ENCODE measurements around the gene L3MBTL1.
"Not testable (repeated sequence)": the region's sequence is repeated elsewhere in the genome, so short reads cannot be mapped to it uniquely, and the experiment has no call there.

The L3MBTL1 gene

DNA sequence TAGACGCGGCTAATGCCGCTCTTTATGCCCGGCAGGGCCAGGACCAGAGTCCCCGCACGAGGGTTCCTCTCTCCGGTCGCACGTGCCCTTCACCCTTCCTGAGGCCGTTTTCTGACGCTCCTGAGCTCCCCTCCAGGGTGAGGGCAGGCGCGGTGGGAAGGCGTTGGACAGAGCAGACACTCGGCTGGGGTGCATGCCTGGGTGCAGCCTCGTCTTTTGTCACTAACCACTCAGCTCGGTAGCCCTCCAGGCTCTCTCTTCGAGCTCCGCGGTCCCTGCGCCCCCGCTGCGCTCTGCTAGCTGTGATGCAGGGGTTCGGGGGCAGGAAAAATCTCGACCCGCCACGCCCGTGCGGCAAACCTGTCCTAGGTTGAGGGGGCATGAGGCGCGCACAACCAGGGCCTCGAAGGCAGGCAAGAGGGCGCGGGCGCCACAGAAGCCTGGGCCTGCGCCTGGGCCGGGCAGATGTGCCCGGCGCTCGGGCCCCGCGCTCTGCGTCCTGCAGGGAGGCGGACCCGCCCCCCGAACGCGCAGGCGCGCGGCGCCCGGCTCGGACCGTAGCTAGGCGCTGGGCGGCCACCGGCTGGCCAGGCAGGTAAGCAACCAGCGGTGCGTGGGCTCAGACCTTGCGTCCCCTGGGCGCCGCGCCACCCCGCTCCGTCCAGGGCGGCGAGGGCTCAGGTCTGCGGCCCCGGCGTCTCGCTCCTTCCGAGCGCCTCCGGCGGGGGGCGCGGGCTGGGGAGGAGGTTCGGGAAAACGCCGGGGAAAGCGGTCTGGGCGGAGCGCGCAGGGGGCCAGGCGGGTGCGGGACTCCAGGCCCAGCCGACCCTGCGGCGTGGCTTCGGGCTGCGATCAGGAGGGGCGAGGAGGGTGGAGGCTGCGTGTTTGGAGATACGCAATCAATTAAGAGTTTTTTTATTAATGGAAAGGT lies at the start of gene L3MBTL1:
TSS of gene L3MBTL1 (plus strand) at position 548 of the 931 bp plus-strand sequence. CDS start 5,807 bp downstream, outside the sequence.
- DNase-seq (ENCODE audit: low read depth): no peak

DNA sequence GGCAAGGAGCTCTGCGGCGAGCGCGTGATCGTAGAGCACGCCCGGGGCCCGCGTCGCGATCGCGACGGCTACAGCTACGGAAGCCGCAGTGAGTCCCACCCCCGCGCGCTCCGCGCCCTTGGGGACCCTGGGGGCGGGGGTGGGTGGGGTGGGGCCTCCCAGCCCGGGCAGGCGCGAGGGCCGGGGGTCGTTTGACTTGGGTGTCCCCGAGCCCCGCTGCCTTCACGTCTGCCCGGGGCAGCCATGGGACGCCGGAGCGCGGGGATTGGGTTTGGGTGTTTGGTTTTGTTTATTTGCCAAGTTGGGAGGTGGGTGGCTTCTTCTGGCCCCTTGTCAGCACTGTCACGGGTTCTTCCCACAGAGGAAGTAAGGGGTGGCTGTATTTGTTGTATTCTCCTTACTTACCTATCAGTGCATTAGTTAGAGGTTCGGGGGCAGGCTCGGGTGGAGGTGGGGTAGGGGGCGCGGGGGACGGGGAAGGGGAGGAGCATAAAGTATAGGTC lies 49.0 kb upstream of the L3MBTL1 start:
- no peak for DNase-seq (ENCODE audit: low read depth)

DNA sequence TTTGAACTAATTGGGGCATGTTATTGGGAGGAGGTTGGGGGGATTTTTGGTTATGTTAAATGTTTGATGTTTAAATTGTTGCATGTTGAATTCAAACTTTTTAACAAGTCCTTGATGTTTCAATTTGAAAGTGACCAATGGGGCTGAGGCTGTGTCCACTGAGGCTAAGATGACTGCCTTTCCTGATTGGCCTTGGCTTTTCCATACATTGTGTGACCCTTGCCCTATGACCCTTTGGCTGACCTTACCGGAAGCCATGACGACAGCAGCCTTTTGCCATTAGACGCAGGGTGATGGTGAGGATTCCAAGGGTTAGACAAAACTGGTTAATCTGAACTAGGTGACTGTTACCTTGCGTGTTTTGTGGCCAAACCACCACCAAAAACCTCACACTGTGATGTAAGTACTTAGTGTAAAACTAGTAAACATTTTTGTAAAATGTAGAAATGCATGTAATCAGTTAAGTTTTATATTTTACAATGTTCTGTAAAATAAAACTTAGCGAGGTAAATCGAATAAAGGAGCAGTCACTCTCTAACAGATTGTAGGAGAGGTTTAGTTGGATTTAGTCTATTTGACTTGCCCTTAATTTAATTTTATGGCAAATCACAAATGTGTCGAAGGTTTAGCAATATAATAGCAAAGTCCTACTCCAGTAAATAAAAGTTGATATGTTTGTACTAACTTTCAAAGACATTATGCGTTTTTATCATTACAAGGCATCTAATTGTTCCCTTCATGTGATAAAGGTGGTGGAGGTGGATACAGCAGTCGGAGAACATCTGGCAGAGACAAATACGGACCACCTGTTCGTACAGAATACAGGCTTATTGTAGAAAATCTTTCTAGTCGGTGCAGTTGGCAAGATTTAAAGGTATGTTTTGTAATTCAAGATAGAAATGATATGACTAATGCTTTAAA lies 48.2 kb upstream of the L3MBTL1 start:
- no peak for DNase-seq (ENCODE audit: low read depth)

DNA sequence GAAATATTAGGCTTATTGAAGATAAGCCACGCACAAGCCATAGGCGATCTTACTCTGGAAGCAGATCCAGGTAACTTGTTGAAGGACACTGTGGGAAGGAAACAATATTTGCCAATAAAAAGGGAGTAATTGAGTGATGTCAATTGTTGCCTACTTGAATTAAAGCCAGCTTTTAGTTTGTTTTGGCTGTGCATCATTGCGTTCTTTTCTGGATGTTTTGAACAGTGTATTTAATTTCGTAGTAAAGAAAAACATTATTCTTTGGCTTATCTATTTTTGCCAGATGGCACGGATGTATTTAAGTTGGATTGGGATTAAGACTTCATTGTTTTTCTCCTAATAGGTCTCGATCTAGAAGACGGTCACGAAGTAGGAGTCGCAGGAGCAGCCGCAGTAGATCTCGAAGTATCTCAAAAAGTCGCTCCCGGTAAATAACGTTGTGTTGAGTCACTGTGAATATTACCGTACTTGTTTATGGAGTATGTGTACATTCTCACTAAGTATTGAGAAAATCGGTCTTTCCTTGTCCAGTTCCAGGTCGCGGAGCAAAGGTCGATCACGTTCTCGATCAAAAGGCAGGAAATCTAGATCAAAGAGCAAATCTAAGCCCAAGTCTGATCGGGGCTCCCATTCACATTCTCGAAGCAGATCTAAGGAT lies 47.2 kb upstream of the L3MBTL1 start:
- no peak for DNase-seq (ENCODE audit: low read depth)

DNA sequence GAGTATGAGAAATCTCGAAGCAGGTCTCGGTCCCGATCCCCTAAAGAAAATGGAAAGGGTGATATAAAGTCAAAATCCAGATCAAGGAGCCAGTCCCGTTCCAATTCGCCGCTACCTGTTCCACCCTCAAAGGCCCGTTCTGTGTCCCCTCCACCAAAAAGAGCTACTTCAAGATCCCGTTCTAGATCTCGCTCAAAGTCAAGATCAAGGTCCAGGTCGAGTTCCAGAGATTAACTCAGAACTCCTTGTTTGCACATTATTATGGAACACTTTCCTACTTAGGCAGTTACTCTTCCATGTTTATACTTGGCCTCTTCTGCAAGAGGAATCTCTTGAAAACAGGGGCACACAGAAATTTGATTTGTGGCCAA lies 46.7 kb upstream of the L3MBTL1 start:
- DNase-seq (ENCODE audit: low read depth): no peak

DNA sequence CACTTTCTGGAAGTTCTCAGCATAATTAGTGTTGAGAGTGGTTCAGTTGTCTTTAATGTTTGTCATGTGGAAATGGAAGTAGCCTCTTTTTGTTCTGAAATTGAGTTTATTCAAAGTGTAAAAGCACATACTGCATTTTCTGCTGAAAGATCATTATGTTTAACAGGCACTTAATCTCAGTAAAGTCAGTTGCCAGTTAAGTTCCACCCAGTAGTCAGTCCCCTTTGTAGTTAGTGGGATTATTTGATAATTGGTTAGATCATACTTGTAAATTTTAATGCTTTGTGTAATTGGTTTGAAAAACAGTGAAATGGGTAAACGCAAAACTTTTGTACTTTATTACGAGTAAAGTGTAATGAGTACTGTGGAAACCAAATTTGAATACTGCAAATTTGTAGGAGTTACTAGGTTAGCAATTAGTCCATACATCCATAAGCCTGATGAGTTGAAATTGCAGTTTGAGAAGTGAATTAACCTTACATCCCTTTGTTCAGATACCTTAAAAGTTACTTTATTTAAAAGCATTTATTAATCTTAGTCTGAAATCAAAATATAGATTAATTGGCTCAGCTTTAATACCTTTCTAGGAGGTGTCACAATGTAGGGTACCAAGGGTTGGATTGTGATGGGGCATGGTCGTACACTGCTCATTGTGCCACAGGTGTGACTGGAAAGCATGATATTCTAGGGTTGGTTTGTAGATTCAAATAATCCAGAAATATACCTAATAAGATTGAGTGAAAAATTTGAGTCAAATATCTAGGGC lies 45.4 kb upstream of the L3MBTL1 start:
- no peak for DNase-seq (ENCODE audit: low read depth)

DNA sequence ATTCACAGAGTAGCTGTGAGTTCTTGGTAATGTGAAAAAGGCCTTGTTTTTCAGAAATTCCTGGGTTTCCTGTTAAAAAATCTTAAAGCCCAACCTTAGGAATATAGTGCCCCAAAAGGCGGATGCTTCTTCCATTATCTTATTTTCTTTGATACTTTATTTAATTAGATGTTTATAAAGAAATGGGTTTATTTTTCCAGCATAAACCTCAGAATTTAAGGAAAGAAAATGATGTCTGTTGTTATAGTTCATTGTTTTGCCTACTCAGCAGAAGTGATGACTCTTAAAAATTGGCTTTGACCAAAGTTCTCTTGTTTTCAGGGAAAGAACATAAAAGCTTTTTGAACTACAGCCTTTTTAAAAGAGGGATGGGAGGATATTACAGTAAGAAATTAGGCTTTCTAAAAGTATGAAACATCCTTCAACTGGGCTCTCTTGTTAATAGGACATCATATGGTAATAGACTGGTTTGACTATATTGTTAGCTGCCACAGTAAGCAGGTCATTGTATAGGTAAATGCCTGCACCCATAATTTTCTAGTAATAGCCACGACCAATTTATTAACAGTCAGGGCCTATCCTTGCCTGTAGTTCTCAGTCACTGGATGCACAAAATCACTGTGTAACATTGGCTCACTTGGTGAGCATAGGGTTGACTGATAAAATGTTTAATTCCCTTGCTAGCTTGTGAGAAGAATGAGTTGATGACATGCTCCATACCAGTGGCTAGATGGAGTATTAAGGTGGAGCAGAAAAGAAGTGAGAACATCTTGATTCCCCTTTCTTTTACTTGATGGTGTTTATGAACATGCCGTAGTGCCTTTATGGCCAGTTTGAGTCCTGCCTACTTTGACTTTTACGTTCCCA lies 44.6 kb upstream of the L3MBTL1 start:
- no peak for DNase-seq (ENCODE audit: low read depth)

DNA sequence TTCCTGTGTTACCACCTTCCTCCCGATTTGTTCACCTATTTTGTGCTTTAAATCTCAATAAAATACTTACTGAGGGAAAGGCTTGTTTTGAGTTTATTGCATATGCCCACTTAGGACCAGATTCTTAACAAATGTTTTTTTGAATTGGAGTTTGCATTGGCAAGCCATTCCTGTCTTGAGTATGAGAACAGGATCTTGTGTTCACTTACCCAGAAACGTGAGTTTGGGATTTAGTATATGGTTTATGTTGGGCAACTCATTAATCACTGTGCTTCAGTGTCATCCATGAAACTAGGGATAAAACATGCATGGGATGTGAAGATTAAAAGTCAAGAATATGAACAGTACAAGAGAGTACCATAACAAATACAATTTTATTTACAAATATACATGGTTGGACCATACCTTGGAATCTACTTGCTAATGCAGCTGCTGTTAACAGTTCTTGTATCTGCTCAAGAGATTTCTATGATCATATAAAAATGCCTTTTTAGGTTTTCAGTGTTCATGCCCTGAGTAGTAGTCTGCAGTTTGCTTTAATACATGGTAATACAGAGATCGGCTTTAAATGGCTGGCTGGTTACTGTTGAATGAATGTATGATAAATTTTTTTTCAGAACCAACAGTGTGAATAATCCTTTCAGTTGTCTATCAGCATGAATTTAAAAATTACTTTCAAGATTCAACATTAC lies 43.8 kb upstream of the L3MBTL1 start:
- no peak for DNase-seq (ENCODE audit: low read depth)

DNA sequence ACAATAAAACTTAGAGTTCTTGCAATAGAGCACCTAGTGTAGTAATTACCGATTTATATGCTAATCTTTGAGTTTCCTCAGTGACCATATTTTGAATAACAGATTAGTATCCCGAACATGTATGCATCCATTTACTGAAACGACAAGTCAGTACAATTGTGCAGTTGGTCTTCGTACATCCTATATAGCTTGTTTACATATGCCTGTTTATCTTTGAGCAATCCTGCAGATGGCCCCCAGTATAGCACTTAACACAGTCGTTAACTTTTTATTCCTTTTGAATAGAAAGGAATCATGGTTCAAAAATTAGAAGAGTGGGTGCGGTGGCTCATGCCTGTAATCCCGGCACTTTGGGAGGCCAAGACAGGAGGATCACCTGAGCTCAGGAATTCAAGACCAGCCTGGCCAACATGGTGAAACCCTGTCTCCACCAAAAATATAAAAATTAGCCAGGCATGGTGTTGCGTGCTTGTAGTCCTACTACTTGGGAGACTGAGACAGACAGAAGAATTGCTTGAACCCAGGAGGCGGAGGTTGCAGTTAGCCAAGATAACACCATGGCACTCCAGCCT lies 43.2 kb upstream of the L3MBTL1 start:
- no peak for DNase-seq (ENCODE audit: low read depth)

DNA sequence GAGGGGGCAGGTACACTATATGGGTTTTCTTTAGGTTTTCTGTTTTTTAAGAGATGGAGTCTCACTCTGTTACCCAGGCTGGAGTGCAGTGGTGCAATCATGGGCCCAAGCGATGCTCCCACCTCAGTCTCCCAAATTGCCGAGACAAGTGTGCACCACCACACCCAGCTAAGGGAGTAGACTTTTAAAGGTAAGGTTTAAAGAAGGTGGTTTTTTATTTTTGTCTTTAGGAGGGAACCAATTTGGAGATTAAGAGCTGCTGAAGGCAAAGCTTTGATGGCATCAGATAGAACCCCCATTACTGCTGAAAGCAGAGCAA lies 41.9 kb upstream of the L3MBTL1 start:
- DNase-seq (ENCODE audit: low read depth): no peak

DNA sequence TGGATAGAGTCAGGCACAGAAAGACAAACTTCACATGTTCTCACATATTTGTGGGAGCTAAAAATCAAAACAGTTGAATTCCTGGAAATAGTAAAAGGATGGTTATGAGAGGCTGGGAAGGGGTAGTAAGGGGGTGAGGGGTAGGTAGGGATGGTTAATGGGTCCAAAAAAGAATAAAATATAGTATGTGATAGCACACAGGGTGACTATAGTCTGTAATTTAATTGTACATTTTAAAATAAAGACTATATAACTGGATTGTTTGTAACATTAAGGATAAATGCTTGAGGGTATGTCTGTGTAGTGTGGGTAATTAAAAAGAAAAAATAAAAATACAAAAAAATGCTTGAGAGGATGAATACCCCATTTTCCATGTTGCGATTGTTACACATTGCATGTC lies 39.9 kb upstream of the L3MBTL1 start:
- no peak for DNase-seq (ENCODE audit: low read depth)

DNA sequence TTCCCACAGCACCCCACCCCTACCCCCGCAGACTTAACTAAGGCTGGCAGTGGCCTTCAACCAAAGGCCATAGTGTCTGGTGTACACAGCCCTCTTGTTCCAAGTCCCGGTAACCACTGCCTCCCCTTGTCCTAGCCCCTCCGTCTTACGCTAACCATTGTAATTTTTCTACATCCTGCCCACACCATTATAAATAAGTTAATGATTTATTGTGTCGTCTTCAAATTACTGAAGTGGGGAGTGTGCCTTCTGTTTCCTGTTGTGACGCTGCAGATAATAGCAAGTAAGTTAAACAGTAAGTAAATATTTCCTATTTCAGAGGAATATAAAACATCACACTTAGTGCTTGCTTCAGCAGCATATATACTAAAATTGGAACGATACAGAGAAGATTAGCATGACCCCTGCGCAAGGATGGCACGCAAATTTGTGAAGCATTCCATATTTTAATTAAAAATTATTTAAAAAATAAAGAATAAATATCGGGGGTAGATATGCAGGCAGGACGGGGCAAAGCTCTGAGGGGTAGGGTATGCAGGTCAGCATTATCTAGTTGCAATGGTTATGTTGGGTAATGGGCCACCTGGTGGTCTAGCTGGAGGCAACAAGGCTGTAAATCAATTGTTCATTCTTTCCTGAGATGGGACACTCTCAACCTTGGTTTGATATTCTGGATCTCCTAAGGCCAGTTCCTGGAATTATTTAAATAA lies 34.7 kb upstream of the L3MBTL1 start:
- DNase-seq (ENCODE audit: low read depth): no peak

DNA sequence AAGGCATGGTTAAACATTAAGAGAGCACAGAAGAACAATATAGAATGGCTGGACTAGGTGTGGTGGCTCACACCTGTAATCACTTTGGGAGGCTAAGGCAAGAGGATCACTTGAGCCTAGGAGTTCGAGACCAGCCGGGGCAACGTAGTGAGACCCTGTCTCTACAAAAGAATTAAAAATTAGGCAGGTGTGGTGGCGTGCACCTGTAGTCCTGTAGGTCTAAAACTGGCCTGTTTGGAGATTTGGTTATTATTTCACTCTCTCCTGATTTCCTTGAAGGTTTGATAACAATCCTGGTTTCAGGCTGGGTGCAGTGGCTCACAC lies 34.2 kb upstream of the L3MBTL1 start:
- no peak for DNase-seq (ENCODE audit: low read depth)

DNA sequence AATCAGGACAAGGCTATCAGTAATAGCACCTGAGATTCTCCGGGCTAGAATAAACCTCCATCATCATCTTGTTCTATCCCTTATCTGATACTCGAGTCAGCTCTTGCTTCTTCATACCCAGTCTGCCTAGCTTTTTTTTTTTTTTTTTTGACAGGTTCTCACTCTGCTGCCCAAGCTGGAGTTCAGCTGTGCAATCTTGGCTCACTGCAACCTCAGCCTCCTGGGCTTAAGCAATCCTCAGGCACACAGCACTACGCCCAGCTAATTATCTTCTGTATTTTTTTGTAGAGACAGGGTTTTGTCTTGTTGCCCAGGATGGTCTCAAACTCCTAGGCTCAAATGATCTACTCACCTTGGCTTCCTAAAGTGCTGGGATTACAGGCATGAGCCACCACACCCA lies 30.3 kb upstream of the L3MBTL1 start:
- DNase-seq (ENCODE audit: low read depth): no peak

DNA sequence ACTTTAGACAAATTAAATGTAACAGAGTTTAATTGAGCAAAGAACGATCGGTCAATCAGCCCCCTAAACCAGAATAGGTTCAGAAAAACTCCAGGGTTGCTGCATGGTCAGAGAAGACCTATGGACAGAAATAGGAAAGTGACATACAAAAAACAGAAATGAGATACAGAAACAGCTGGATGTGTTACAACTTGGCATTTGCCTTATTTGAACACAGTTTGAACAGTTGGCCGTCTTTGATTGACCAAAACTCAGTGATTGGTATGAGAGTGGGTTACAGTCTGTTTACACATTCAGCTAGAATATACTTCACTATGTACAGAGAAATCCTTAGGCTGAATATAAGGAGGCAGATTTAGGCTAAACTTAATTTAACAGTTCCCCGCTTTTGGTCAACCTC lies 29.9 kb upstream of the L3MBTL1 start:
- DNase-seq (ENCODE audit: low read depth): no peak

DNA sequence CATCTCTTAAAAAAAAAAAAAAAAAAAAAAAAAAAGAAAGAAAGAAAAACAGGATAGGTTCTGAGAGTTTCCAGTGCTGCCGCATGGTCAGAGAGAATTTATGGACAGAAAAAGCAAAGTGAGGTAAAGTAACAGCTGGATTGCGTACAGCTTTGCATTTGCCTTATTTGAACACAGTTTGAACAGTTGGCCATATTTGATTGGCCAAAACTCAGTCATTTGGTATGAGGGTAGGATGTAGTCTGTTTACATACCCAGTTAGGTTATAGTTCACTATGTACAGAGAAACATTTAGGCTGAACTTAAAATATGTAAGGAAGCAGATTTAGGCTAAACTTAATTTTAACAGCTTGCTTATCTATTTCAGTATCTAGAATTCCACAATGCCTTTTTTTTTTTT lies 17.5 kb upstream of the L3MBTL1 start:
- DNase-seq (ENCODE audit: low read depth): no peak

DNA sequence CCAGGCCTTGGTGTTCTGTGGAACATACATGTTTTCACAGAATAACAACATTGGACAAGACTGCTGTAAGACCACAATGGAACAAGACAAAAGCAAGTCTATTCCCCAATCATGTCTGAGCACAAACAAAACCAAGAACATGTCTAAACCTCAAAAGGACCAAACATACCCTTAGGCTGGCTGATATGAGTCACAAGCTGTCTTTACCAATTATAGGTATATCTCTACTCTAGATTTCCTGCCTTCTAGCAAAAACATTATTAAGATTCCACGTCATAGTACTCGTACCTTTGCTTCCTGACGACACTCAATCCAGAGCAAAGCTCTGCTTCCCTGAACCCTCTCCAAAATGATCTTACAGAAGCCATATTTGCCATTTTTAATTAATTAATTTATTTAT lies 15.4 kb upstream of the L3MBTL1 start:
- DNase-seq (ENCODE audit: low read depth): no peak

DNA sequence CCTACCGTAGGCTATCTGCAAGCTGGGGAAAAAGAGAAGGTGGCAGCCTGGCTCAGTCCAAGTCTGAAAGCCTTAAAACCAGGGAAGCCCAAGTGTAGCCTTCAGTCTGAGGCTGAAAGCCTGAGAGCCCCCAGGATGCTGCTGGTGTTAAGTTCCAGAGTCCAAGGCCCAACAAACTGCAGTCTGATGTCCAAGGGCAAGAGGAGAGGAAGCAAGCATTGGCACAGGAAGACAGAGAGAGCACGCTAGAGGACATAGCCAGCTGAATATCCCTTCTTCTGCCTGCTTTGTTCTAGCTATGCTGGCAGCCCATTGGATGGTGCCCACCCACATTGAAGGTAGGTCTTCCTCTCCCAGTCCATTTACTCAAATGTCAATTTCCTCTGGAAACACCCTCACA lies 12.1 kb upstream of the L3MBTL1 start:
- no peak for DNase-seq (ENCODE audit: low read depth)

DNA sequence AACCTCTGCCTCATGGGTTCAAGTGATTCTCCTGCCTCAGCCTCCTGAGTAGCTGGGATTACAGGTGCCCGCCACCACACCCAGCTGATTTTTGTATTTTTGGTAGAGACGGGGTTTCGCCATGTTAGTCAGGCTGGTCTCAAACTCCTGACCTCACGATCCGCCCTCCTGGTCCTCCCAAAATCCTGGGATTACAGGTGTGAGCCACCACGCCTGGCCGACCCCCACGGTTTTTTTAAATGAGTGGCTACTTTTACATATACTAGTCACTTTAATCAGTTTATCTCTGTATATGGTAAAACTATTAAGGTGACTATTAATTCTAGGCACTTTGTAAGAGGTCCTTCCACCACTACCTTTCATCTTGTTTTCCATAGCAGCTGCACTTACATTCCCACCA lies 5.5 kb upstream of the L3MBTL1 start:
- DNase-seq (ENCODE audit: low read depth): not testable (repeated sequence)

Measured in GM04504 (cell line).